GM21619 (cell line): ENCODE results near the gene MORN3.
"Not testable (repeated sequence)": the region's sequence is repeated elsewhere in the genome, so short reads cannot be mapped to it uniquely, and the experiment has no call there.

Experiments
- ATAC-seq: cut with Tn5 transposase; IDR thresholded peaks from one replicate; pipeline ENCODE4 v1.9.1; 2021; ENCODE audit not compliant: unreplicated experiment

Gene MORN3

GRCh38 chr12:121693155-121693687 lies 23.8 kb upstream of the MORN3 start:
- no peak for ATAC-seq

- not testable (repeated sequence) for ATAC-seq
These were observed 23.3 kb upstream of the MORN3 start for GRCh38 chr12:121692744-121693143.

- no peak for ATAC-seq
These were observed 20.0 kb upstream of the MORN3 start for GRCh38 chr12:121689430-121689829.

GRCh38 chr12:121688966-121689365 lies 19.5 kb upstream of the MORN3 start:
- ATAC-seq, result no peak

DNA sequence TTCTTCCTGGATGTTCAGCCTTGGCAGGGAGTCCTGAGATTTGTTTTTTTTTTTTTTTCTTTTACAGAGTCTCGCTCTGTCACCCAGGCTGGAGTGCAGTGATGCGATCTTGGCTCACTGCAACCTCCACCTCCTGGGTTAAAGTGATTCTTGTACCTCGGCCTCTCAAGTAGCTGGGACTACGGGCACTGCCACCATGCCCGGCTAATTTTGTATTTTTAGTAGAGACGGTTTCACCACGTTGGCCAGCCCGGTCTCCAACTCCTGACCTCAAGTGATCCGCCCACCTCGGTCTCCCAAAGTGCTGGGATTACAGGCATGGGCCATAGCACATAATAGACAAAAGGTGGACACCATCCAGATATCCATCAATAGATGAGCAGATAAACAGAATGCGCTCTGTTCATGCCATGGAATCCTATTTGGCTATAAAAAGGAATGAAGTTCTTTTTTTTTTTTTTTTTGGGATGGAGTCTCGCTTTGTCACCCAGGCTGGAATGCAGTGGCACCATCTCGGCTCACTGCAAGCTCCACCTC lies 10.3 kb upstream of the MORN3 start:
- ATAC-seq, result not testable (repeated sequence)

DNA sequence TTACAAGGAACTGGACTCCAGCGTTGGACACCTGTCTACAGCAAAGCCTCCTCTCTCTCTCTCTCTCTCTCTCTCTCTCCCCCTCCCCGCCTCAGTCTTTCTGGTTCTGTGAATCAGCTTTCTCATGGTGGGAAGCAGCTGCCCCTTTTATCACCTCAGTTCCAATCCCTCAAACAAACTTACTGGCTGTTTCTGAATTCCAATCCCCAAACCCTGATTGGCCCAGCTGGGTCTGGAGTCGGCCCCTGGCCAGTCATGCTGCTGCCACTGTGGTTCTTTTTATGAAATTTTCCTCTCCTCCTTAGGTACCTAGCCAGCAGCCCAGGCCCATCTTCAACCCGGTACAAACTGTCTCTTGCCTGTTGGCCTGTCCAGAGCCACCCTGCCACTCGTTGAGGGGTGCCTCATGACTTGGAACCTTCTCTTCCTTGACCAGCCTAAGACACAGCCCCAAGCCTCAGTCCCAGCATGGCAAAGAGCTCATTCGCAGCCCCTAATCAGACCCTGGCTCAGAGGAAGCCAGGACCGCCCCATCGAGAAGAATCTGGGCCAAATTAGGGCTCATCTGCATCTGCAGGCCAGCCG lies 9.4 kb upstream of the MORN3 start:
- no peak for ATAC-seq

DNA sequence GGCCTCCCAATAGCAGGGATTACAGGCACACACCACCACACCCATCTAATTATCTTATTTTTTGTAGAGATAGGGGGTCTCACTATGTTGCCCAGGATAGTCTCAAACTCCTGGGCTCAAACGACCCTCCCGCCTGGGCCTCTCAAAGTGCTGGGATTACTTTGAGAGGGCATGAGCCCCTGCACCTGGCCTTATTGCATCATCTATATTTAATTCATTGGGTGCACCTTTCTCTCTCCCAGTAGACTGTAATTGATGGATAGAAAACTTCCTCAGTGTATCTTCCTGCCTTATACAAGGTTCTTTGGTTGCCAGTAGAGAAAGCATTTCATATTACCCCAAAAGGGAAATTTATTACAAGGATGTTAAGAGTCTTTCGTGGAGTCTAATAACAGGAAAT lies 8.9 kb upstream of the MORN3 start:
- no peak for ATAC-seq

- ATAC-seq, result no peak
These were observed 6.7 kb upstream of the MORN3 start for GRCh38 chr12:121676190-121676589.

DNA sequence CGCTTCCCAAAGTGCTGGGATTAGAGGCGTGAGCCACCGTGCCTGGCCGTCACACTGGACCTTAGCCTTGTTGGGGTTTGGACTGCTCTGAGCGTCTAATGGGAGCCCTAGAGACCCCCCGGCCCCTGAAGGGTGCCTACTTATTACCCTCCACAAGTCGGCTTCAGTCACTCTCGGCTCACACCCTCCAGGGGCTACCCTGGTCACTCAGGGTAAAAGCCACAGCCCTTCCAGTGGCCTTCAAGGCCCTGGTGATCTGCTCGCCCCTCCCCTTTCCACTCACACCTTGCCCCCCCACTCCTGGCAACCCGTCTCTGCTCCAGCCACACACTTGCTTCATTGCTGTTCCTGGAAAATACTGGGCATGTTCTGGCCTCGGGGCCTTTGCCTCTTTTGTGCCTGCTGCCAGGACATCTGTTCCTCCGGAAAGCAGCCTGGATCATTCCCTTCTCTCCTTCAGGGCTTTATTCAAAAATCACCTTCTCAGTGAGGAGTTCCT lies 3.6 kb upstream of the MORN3 start:
- no peak for ATAC-seq

DNA sequence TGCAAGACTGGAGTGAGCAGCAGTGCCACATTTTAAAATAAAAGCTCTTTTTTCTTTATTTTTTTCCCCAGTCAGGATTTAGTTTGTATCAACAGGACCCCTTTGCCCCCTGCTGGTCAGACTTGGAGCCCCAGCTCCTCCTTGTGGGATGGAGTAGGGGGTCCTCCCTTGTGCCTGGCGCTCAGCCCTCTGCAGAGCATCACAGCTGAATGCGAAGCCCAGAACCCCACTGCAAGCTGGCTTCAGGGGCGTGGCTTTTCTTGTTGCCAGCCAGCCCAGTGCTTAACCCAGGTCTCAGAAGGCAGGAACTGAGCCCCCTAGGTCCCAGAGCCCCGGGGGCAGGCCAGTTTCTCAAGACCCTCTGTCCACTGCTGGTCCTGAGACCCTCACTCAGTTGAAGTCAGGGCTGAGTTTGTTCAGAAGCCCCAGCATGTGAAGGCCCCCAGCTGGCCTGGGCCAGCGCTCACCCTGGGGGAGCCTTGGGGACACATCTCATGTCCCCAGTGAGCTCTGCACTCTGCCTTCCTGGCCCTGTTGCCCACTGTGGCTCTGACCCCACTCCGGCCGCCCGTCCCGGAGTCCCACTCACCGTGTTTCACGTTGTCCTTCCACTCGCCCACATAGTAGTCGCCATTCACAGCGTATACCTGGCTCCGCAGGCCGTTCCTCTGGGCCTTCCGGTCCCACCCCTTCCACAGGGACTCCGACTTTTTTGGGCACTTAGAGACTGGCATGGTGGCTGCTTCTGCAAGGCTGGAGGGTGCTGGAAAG lies 519 bp downstream of the MORN3 start:
- no peak for ATAC-seq

GRCh38 chr12:121666829-121667228 lies 2.6 kb downstream of the MORN3 start:
- not testable (repeated sequence) for ATAC-seq

- ATAC-seq, result no peak
These were observed 5.9 kb downstream of the MORN3 start for GRCh38 chr12:121663610-121663929.

GRCh38 chr12:121661353-121662105 lies 7.9 kb downstream of the MORN3 start:
- not testable (repeated sequence) for ATAC-seq

DNA sequence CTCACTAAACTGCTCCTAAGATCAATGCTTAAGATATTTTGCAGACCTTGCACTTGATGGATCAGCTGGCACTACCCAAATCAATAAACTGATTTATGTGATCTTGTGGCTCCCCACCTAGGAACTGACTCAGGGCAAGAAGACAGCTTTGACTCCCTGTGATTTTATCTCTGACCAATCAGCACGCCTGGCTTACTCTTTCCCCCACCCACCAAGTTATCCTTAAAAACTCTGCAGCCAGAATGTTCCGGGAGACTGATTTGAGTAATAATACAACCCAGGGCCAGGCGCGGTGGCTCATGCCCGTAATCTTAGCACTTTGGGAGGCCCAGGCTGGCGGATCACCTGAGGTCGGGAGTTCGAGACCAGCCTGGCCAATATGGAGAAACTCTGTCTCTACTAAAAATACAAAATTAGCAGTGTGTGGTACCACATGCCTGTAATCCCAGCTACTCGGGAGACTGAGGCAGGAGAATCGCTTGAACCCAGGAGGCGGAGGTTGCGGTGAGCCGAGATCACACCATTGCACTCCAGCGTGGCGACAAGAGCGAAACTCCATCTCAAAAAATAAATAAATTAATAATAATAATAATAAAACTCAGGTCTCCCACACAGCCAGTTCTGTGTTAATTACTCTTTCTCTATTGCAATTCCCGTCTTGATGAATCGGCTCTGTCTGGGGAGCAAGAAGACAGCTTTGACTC lies 12.0 kb downstream of the MORN3 start:
- no peak for ATAC-seq

GRCh38 chr12:121656122-121656521 lies 13.3 kb downstream of the MORN3 start:
- no peak for ATAC-seq

- ATAC-seq, result no peak
These were observed 15.5 kb downstream of the MORN3 start for GRCh38 chr12:121653999-121654398.

DNA sequence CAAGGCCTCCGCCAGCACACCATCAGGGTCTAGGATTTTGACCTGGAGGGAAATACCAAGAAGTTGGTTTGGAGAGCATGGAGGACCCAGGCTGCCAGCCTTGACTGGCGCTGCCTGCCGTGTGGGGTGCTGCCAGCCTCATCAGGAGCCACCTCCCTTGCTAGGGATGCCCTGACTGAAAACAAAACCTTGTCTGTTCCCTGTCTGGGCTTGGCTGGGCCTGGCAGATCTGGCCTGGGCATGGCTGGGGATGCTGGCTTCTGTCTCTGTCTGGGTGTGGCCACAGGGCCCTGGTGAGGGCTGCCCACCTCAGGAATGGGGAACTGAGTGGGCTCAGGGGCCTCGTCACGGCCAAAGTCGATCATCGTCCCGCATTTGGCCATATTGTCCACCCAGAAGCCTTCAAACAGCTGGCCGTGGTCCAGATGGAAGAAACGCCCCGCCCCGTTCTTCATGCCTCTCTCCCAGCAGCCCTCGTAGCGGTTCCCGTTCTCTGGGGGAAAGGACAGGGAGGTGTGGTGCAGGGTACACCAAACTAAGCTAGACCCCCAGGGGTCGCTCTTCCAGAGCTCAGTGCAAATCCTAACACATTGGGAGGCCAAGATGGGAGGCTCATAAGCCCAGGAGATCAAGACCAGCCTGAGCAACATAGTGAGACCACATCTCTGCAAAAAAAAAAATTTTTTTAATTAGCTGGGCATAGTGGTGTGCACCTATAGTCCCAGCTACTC lies 16.5 kb downstream of the MORN3 start:
- no peak for ATAC-seq

DNA sequence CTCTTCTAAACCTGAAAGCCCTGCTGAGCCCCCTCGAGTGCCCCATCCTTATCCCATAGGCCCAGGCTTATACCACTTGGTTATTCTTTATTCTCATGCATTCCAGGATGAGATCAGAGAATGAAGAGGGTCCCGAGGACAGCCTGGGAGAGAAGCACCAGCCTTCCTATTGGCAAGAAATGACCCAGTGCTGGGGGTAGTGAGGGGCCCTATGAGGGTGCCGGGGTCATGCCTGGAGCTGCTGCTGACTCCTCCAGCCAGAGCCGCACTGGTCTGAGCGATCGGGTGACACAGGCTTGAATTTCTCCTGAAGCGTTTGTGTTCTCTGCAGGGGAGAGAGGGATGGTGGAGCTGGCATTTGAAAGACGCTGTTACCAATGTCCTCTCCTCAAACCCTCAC lies 18.1 kb downstream of the MORN3 start:
- no peak for ATAC-seq

- no peak for ATAC-seq
These were observed 19.6 kb downstream of the MORN3 start for GRCh38 chr12:121649819-121650353.

- no peak for ATAC-seq
These were observed 20.1 kb downstream of the MORN3 start for GRCh38 chr12:121649322-121649721.
